HepG2 (cell line): ENCODE data around the gene INO80E. TPM values are rescaled to one million over a fixed set of nuclear protein-coding genes. Genes with fewer than 3 reads are reported as not detected.

Experiments used
- ATAC-seq: fragments of 200-7000 bp; cut with Tn5 transposase; 3 replicates; pipeline ENCODE4 v1.9.1; 2020; ENCODE audit warnings: mild to moderate bottlenecking, moderate library complexity
- BruUV-seq: library from RNA; stranded (reverse); fragments of 400-500 nt; replicated peaks from 2 replicates; lab custom pipeline; 2021; lab: Mats Ljungman, UMichigan
- CTCF ChIA-PET: fragments of 300-600 bp; formaldehyde crosslinking; extraction: SDS; loops from one replicate; lab custom pipeline; 2021; ENCODE audit warnings: low total read pairs, inconsistent platforms, low intra/inter-chr PET ratio; lab: Yijun Ruan, JAX
- POLR2A ChIA-PET: fragments of 350-600 bp; sonication (Branson Sonifier 250); formaldehyde crosslinking; loops from one replicate; lab custom pipeline; 2020; ENCODE audit warnings: antibody characterized with exemption, inconsistent platforms; lab: Yijun Ruan, JAX
- DNase-seq: peaks from one replicate; pipeline ENCODE4 v3.0.0-alpha.2; 2015; ENCODE audit warnings: low spot score
- FAIRE-seq: peaks from 3 replicates; lab custom pipeline; 2011; peaks lifted over from hg19 to GRCh38; lab: Jason Lieb, UNC
- H2AFZ ChIP-seq: one replicate; pipeline ENCODE4 v1.6.1; 2011; ENCODE audit warnings: low read length, inconsistent platforms
- H3K27ac ChIP-seq: fragments of 300-600 bp; 3 replicates; pipeline ENCODE4 v1.8.0; 2011; ENCODE audit warnings: mixed run types, mild to moderate bottlenecking, mixed read lengths, low read length, inconsistent platforms; ENCODE audit not compliant: insufficient read depth; ENCODE audit errors: extremely low read length
- H3K27me3 ChIP-seq, 2 experiments: fragments of 200-600 bp in 1 of 2; 2 replicates in 1 of 2; 3 replicates in 1 of 2; pipeline versions ENCODE4 v1.6.0 to v1.8.0; 2011; ENCODE audit warnings: low read length in 2 of 2, mild to moderate bottlenecking in 2 of 2, moderate library complexity in 2 of 2, inconsistent platforms in 1 of 2; ENCODE audit not compliant: insufficient read depth in 2 of 2, control insufficient read depth in 1 of 2
- H3K36me3 ChIP-seq, 2 experiments: fragments of 200-600 bp in 1 of 2; replicated peaks in 1 of 2; 2 replicates in 1 of 2; 3 replicates in 1 of 2; pipeline versions ENCODE4 v1.5.1 to v1.8.0; 2011; ENCODE audit warnings: low read length in 2 of 2, inconsistent platforms in 1 of 2; ENCODE audit not compliant: insufficient read depth in 2 of 2, control insufficient read depth in 1 of 2
- H3K4me1 ChIP-seq: 2 replicates; pipeline ENCODE4 v1.5.1; 2012; ENCODE audit warnings: low read length, inconsistent platforms; ENCODE audit not compliant: insufficient read depth
- H3K4me2 ChIP-seq: 2 replicates; pipeline ENCODE4 v1.6.0; 2011; ENCODE audit warnings: low read depth, low read length, inconsistent platforms
- H3K4me3 ChIP-seq, 3 experiments: fragments of 200-600 bp in 1 of 3; sonication (generic), shearing (Covaris generic) in 1 of 3; replicated peaks in 1 of 3; 2 replicates each; pipeline ENCODE4 v1.5.1; 2011 to 2016; ENCODE audit warnings: low read length in 3 of 3, inconsistent platforms in 2 of 3, low read depth in 2 of 3, mild to moderate bottlenecking in 2 of 3, control low read depth in 1 of 3, mixed read lengths in 1 of 3; ENCODE audit not compliant: insufficient read depth in 1 of 3
- H3K79me2 ChIP-seq: one replicate; pipeline ENCODE4 v1.6.1; 2011; ENCODE audit warnings: low read length, inconsistent platforms; ENCODE audit not compliant: insufficient read depth
- H3K9ac ChIP-seq: 2 replicates; pipeline ENCODE4 v1.6.0; 2011; ENCODE audit warnings: mild to moderate bottlenecking, low read depth, low read length, inconsistent platforms; ENCODE audit not compliant: insufficient read depth
- H3K9me3 ChIP-seq: 2 replicates; pipeline ENCODE4 v1.5.1; 2012; ENCODE audit warnings: mild to moderate bottlenecking, low read length
- H4K20me1 ChIP-seq: 2 replicates; pipeline ENCODE4 v1.6.0; 2011; ENCODE audit warnings: inconsistent platforms, mild to moderate bottlenecking, low read length, moderate library complexity; ENCODE audit not compliant: insufficient read depth
- CCAR2 ChIP-seq: fragments of 200-400 bp; formaldehyde crosslinking; optimal IDR thresholded peaks from 2 replicates; pipeline ENCODE3; 2018; ENCODE audit warnings: low read depth, mild to moderate bottlenecking, low read length, moderate library complexity
- ELF3 ChIP-seq: IDR thresholded peaks from 2 replicates; pipeline ENCODE4 v1.6.1; 2016; ENCODE audit warnings: missing genetic modification reagents, missing compliant biosample characterization
- FOXC1 ChIP-seq: sonication (generic); formaldehyde crosslinking; IDR thresholded peaks from 2 replicates; pipeline ENCODE4 v1.8.0; 2022; ENCODE audit warnings: mild to moderate bottlenecking, missing genetic modification reagents, borderline replicate concordance
- GABPA ChIP-seq, 2 experiments: IDR thresholded peaks; 2 replicates each; pipeline ENCODE4 v1.6.1; 2011 to 2016; ENCODE audit warnings: low read depth in 2 of 2, low read length in 1 of 2, missing biosample characterization in 1 of 2, missing genetic modification characterization in 1 of 2
- KDM1A ChIP-seq: IDR thresholded peaks from 2 replicates; pipeline ENCODE4 v1.6.1; 2016; ENCODE audit warnings: missing compliant biosample characterization
- LRRFIP1 ChIP-seq: sonication (generic); formaldehyde crosslinking; conservative IDR thresholded peaks from 2 replicates; pipeline ENCODE4 v1.4.0; 2020; ENCODE audit warnings: missing genetic modification reagents
- MYC ChIP-seq: sonication (generic); formaldehyde crosslinking; IDR thresholded peaks from 2 replicates; pipeline ENCODE4 v1.9.0; 2021; ENCODE audit warnings: missing genetic modification reagents, borderline replicate concordance
- RARG ChIP-seq: sonication (generic); formaldehyde crosslinking; IDR thresholded peaks from 2 replicates; pipeline ENCODE4 v1.4.0; 2020; ENCODE audit warnings: low read depth, mild to moderate bottlenecking, missing genetic modification reagents
- RCOR2 ChIP-seq: IDR thresholded peaks from 2 replicates; pipeline ENCODE4 v1.6.1; 2016; ENCODE audit warnings: missing biosample characterization, missing genetic modification reagents
- SUZ12 ChIP-seq: fragments of 150-350 bp; IDR thresholded peaks from 2 replicates; pipeline ENCODE4 v1.6.1; 2014; ENCODE audit warnings: low read depth, low read length
- ZHX2 ChIP-seq, 2 experiments: sonication (generic) in 1 of 2; formaldehyde crosslinking in 1 of 2; IDR thresholded peaks; 2 replicates each; pipeline versions ENCODE4 v1.6.1 to v1.9.0; 2014 to 2022; ENCODE audit warnings: antibody characterized with exemption in 1 of 2, borderline replicate concordance in 1 of 2, inconsistent platforms in 1 of 2, low read depth in 1 of 2, missing genetic modification reagents in 1 of 2
- ZMYM3 ChIP-seq: sonication (generic); formaldehyde crosslinking; IDR thresholded peaks from 2 replicates; pipeline ENCODE4 v1.5.1; 2020; ENCODE audit warnings: mild to moderate bottlenecking, missing genetic modification reagents
- ZNF3 ChIP-seq: IDR thresholded peaks from 2 replicates; pipeline ENCODE4 v1.7.0; 2017; ENCODE audit warnings: inconsistent platforms
- ZNF792 ChIP-seq: IDR thresholded peaks from 2 replicates; pipeline ENCODE4 v1.6.1; 2016
- WGBS: methylation state at CpG from one replicate; pipeline ENCODE4 v1.1.6; 2017; ENCODE audit warnings: low lambda C conversion rate; 5-methylcytosine and 5-hydroxymethylcytosine counted together
- in situ Hi-C: cut with HindIII; loops from 2 replicates; pipeline ENCODE4 v1.10.0; 2017; ENCODE audit warnings: low pct_unique_long_range_greater_than_20kb; ENCODE audit not compliant: extremely low pct_ligation_motif_present
- intact Hi-C: fragments of 100-400 bp; cut with micrococcal nuclease; formaldehyde crosslinking; loops from one replicate; pipeline ENCODE4 v1.10.0; 2022; ENCODE audit not compliant: unreplicated experiment
- polyA plus RNA-seq, 8 experiments: library from polyadenylated mRNA; depleted of rRNA in 3 of 8; stranded (reverse) in 7 of 8; unstranded in 1 of 8; fragments of >200 nt; fragmentation: Illumina TruSeq in 4 of 8; extraction: Trizol in 4 of 8; gene quantifications; 2 replicates each; pipeline versions ENCODE4 v1.2.1 to v1.2.3, GENCODE V29; 2011 to 2016; ENCODE audit warnings: low read depth in 4 of 8, missing spikeins in 1 of 8, mixed read lengths in 1 of 8; ENCODE audit not compliant: insufficient read depth in 1 of 8
- total RNA-seq, 5 experiments: library from RNA; depleted of rRNA; stranded (reverse); fragments of >200 nt; fragmentation: Illumina TruSeq; extraction: Trizol; gene quantifications; 2 replicates each; pipeline ENCODE4 v1.2.3, GENCODE V29; 2016; ENCODE audit warnings: low read depth in 1 of 5

The INO80E gene
- total and polyA plus RNA-seq, 2 of the 13 experiments (the other 11 are each of a cell fraction or from before 2014, with no cell fraction given) = 25.8 to 45.6 TPM

GRCh38 chr16:29995324-29995910, 624 bp upstream of the INO80E start, which contains the start of gene HIRIP3 (continued):
- no peak for TF ChIP-seq LRRFIP1 (CRISPR knock-in tag)
- no peak for TF ChIP-seq ZNF792

GRCh38 chr16:29996766-29997250, 767 bp downstream of the INO80E start:
- H3K9me3 ChIP-seq = no peaks in the 10 kb centered on the region
- no peaks in the 10 kb centered on the region for H4K20me1 ChIP-seq
- ChIA-PET CTCF (no interaction called here), POLR2A (interaction anchor here (0.7 to 2.4 kb wide), 3 partner anchors 23 to 813 kb away, joined by 3 to 16 read pairs (median 3); partner anchors contain the start of gene TAOK2)
- H3K27me3 ChIP-seq = peaks cover 0 to 5% of the 10 kb centered on the region in 2 experiments; a peak in 1 of 5 replicates
- 29% methylated on average over 9 of the region's 9 CpGs for WGBS
- in situ Hi-C loops = no loop called here
- intact Hi-C loops = loop anchor here (5.0 kb wide), 1 partner anchor 35 kb away; the partner anchor contains the start of gene TMEM219
- H3K27ac ChIP-seq = peak overlapping the region; percentile 58
- ATAC-seq (peak; percentile 2), FAIRE-seq (no peak), DNase-seq (no peak)
- peak overlapping the region; percentile 92 to 95 (median 94) for H3K4me3 ChIP-seq
- peaks cover 9% of the 10 kb centered on the region for H3K79me2 ChIP-seq
- peak overlapping the region; percentile 96 for H3K4me2 ChIP-seq
- peak overlapping the region; percentile 7 for H2AFZ ChIP-seq
- peaks cover 9 to 16% of the 10 kb centered on the region in 2 experiments; a peak in 4 of 5 replicates for H3K36me3 ChIP-seq
- H3K4me1 ChIP-seq = peaks cover 24% of the 10 kb centered on the region
- H3K9ac ChIP-seq = peak overlapping the region; percentile 85
- no TSS peak for BruUV-seq
- TF ChIP-seq RARG (CRISPR knock-in tag) = no peak
- no peak for TF ChIP-seq RCOR2 (CRISPR knock-in tag)
- no peak for TF ChIP-seq MYC (CRISPR knock-in tag)
- 0 out of 2 replicates have a peak, but pooled peaks have one; percentile 6 for TF ChIP-seq ZHX2 (IDR thresholded peaks at IDR 0.05; ENCODE audit: low read depth)
- TF ChIP-seq ZHX2 (CRISPR knock-in tag; IDR thresholded peaks at IDR 0.05; ENCODE audit: borderline replicate concordance) = no peak
- no peak for TF ChIP-seq ELF3 (CRISPR knock-in tag)
- 0 out of 2 replicates have a peak, but pooled peaks have one; percentile 13 for TF ChIP-seq KDM1A (CRISPR knock-in tag)
- TF ChIP-seq SUZ12 = no peak
- no peak for TF ChIP-seq FOXC1 (CRISPR knock-in tag)
- no peak for TF ChIP-seq CCAR2
- peak; percentile 30; the same call in 1 of the 2 replicates for TF ChIP-seq ZMYM3 (CRISPR knock-in tag)
- peak; percentile 51 for TF ChIP-seq ZNF3 (CRISPR knock-in tag)
- TF ChIP-seq GABPA (IDR thresholded peaks at IDR 0.05; ENCODE audit: low read depth, low read length) = no peak
- no peak for TF ChIP-seq GABPA (CRISPR knock-in tag; IDR thresholded peaks at IDR 0.05; ENCODE audit: low read depth)
